AG10803 (cell line): ENCODE measurements around the gene TBX1.

Experiments
- DNase-seq: peaks from one replicate; pipeline ENCODE4 v3.0.0; 2010; ENCODE audit warnings: low read depth
- H3K4me3 ChIP-seq: 2 replicates; pipeline ENCODE4 v1.5.1; 2011; ENCODE audit warnings: mild to moderate bottlenecking, low read length, control low read depth
- CTCF ChIP-seq: conservative IDR thresholded peaks from 2 replicates; pipeline ENCODE4 v1.5.1; 2011; ENCODE audit warnings: mild to moderate bottlenecking, low read length, control low read depth, inconsistent platforms

The TBX1 gene

DNA sequence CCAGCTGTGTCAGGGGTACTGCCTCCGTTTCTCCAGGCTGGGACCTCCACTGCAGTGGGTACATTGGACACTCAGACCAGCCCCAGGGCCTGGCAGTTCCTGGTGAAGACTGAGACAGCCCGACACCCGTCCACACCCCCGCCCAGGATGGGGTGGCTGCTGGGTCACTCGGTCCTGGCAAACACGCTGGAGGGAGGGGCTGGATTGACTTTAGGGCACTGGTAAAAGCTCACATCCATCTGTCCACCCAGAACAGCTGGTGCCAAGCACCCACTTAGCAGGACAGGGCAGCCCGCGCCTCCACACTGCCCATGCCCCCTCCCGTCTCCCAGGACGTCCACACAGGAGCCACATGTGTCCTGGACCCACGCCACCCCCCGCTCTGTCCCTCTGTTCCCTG is 10.7 kb upstream of the TBX1 start:
- DNase-seq = no peak
- H3K4me3 ChIP-seq = no peak overlapping the region
- no peak for TF ChIP-seq CTCF

GRCh38 chr22:19750507-19751490 is 9.8 kb upstream of the TBX1 start:
- H3K4me3 ChIP-seq = no peak overlapping the region
- peak; percentile 30 for DNase-seq
- no peak for TF ChIP-seq CTCF

DNA sequence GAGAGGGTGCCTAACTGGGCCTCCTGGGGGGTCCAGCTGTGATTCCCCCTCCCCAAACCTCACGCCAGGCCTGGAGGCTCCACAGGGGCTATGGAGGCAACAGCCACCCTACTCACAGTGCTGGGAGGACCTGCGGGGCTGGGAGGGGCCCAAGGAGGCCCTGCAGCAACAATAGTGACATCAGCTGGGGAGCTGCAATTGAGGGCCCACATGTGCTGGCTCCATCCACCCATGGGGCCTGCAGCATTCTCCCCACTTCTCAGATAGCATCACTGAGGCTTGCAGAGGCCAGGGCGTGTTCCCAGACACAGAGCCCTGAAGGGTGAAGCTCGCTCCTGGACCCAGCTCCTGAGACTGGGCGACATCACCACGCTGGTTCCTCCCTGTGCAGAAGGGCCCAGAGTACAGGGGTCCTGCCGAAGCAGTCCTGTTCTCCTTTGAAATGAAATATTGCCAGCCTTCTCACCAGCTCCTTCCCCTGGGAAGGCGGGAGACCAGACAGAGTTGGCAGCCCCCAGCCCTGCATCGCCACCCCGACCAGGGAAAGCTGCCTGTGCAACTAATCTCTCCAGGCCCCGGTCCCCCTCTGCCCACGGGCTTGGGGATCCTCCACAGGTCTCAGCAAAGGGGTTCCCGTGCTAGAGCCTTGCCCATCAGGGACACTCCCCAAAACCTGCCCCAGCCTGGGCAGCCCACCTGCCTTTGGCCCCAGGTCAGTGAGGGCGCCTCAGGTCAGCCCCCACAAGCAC is 8.9 kb upstream of the TBX1 start:
- TF ChIP-seq CTCF = no peak
- no peak overlapping the region for H3K4me3 ChIP-seq
- DNase-seq = no peak

- H3K4me3 ChIP-seq = no peak overlapping the region
- TF ChIP-seq CTCF = 0 out of 2 replicates have a peak, but pooled peaks have one; percentile 9
- DNase-seq = no peak
These were observed 7.3 kb upstream of the TBX1 start for GRCh38 chr22:19753090-19753842.

DNA sequence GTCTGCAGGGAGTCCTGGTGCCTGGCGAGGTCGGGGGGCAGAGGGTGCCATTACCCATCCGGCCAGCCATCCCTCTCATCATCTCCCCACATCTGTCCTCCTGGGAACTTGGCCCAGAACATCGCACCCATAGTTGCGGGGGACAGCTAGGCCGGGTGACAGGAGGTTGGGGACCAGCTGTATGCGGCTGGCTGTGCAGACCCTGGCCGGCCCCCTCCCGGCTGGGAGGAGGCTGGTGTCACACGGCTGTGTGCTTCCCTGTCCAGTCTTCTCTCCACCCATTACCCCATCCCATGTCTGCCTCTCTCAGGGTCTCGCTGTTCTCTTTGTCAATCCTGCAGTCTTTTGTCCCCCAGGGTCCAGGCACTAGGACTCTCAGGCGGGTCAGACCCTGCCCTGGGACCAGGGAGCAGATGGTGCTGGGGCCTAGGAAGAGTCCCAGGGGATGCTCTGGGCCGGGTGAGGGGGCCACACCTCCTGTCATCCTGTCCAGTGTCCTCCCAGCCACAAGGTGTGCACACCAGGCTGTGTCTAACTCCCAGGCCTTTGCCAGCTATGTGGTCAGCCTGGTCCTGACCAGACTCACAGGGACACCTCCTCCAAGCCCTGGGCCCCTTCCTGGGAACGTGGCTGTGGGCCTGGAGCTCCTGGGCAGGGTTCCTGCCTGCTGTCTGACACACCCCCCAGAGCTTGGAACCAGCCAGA is 6.4 kb upstream of the TBX1 start:
- no peak for TF ChIP-seq CTCF
- no peak for DNase-seq

DNA sequence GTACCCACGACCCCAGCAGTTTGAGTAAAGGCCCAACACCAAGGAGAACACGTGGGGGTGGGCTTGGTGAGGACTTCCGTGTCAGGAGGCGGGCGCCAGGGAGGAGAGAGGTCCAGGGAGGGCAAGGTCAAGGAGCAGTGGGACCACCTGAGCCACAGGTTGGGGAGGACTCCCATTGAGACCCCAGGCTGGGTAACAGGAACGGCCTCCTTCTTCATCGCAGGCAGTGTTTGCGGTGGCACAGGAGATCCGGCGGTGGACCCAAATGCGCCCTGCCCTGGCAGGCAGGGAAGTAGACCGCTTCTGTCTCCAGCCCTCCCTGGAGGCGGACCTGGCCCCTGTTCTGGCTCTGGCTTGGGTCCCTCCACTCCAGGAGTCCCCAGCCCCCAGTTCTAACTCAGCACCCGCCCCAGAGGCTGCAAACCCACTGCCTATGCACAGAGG is 5.9 kb upstream of the TBX1 start:
- no peak for TF ChIP-seq CTCF
- H3K4me3 ChIP-seq = no peak overlapping the region
- no peak for DNase-seq

More for the DNA sequence above, 6.4 kb upstream of the TBX1 start:
- H3K4me3 ChIP-seq = no peak overlapping the region
